HepG2 (cell line): ENCODE data around the gene PTK7. TPM values are rescaled to one million over a fixed set of nuclear protein-coding genes. Genes with fewer than 3 reads are reported as not detected.

ENCODE experiments used
- ATF1 ChIP-seq: IDR thresholded peaks from 2 replicates; pipeline ENCODE4 v1.6.1; 2016; ENCODE audit warnings: mild to moderate bottlenecking, control low read depth
- ATF7 ChIP-seq, 2 experiments: fragments of 450-650 bp in 1 of 2; sonication (generic) in 1 of 2; formaldehyde crosslinking in 1 of 2; IDR thresholded peaks; 2 replicates each; pipeline versions ENCODE4 v1.4.0 to v1.6.1; 2016 to 2020; ENCODE audit warnings: antibody characterized with exemption in 1 of 2, mild to moderate bottlenecking in 1 of 2, missing genetic modification reagents in 1 of 2
- CC2D1A ChIP-seq: sonication (generic); formaldehyde crosslinking; IDR thresholded peaks from 2 replicates; pipeline ENCODE4 v1.8.1; 2023; ENCODE audit warnings: mild to moderate bottlenecking, missing genetic modification reagents
- CHD2 ChIP-seq: IDR thresholded peaks from 2 replicates; pipeline ENCODE4 v1.6.1; 2011; ENCODE audit warnings: low read depth, low read length, improper control_type of control experiment
- DMAP1 ChIP-seq: IDR thresholded peaks from 2 replicates; pipeline ENCODE4 v1.6.1; 2016
- FOXJ3 ChIP-seq: sonication (generic); formaldehyde crosslinking; IDR thresholded peaks from 2 replicates; pipeline ENCODE4 v1.4.0; 2020; ENCODE audit warnings: missing genetic modification reagents, mild to moderate bottlenecking, borderline replicate concordance
- GATAD2A ChIP-seq: IDR thresholded peaks from 2 replicates; pipeline ENCODE4 v1.6.1; 2016
- HDAC6 ChIP-seq: fragments of 200-600 bp; sonication (generic); IDR thresholded peaks from 2 replicates; pipeline ENCODE4 v1.7.0; 2017; ENCODE audit warnings: mild to moderate bottlenecking, antibody characterized with exemption, low read length, low read depth
- KAT2B ChIP-seq: fragments of 150-350 bp; IDR thresholded peaks from 2 replicates; pipeline ENCODE4 v1.6.1; 2014; ENCODE audit warnings: low read depth, low read length, borderline replicate concordance
- KDM2A ChIP-seq: sonication (generic); formaldehyde crosslinking; IDR thresholded peaks from 2 replicates; pipeline ENCODE4 v1.4.0; 2020; ENCODE audit warnings: low read depth, missing genetic modification reagents, borderline replicate concordance
- KMT2A ChIP-seq: sonication (generic); formaldehyde crosslinking; IDR thresholded peaks from 2 replicates; pipeline ENCODE4 v1.4.0; 2020; ENCODE audit warnings: missing genetic modification reagents
- MAFK ChIP-seq, 2 experiments: IDR thresholded peaks in 1 of 2; conservative IDR thresholded peaks in 1 of 2; 2 replicates each; pipeline ENCODE4 v1.6.1; 2011; ENCODE audit warnings: improper control_type of control experiment in 2 of 2, low read length in 2 of 2
- NFAT5 ChIP-seq: sonication (generic); formaldehyde crosslinking; IDR thresholded peaks from 2 replicates; pipeline ENCODE4 v1.4.0; 2020; ENCODE audit warnings: missing genetic modification reagents
- NFE2L2 ChIP-seq: fragments of 150-350 bp; IDR thresholded peaks from 2 replicates; pipeline ENCODE4 v1.6.1; 2014; ENCODE audit warnings: low read length
- SRY ChIP-seq: sonication (generic); formaldehyde crosslinking; IDR thresholded peaks from 2 replicates; pipeline ENCODE4 v1.8.0; 2022; ENCODE audit warnings: mild to moderate bottlenecking, missing genetic modification reagents
- ZBTB3 ChIP-seq: sonication (generic); formaldehyde crosslinking; IDR thresholded peaks from 2 replicates; pipeline ENCODE4 v1.4.0; 2020; ENCODE audit warnings: low read depth, mild to moderate bottlenecking, moderate library complexity, missing genetic modification reagents, borderline replicate concordance
- ZNF337 ChIP-seq: sonication (generic); formaldehyde crosslinking; IDR thresholded peaks from 2 replicates; pipeline ENCODE4 v1.5.1; 2020; ENCODE audit warnings: missing genetic modification reagents, low read depth, mild to moderate bottlenecking, borderline replicate concordance
- ZNF343 ChIP-seq: sonication (generic); formaldehyde crosslinking; IDR thresholded peaks from 2 replicates; pipeline ENCODE4 v1.4.0; 2020; ENCODE audit warnings: mild to moderate bottlenecking, missing genetic modification reagents
- ZSCAN21 ChIP-seq: sonication (generic); formaldehyde crosslinking; IDR thresholded peaks from 2 replicates; pipeline ENCODE4 v1.8.0; 2022; ENCODE audit warnings: mild to moderate bottlenecking, missing genetic modification reagents, moderate library complexity, borderline replicate concordance
- polyA plus RNA-seq, 8 experiments: library from polyadenylated mRNA; depleted of rRNA in 3 of 8; stranded (reverse) in 7 of 8; unstranded in 1 of 8; fragments of >200 nt; fragmentation: Illumina TruSeq in 4 of 8; extraction: Trizol in 4 of 8; gene quantifications; 2 replicates each; pipeline versions ENCODE4 v1.2.1 to v1.2.3, GENCODE V29; 2011 to 2016; ENCODE audit warnings: low read depth in 4 of 8, missing spikeins in 1 of 8, mixed read lengths in 1 of 8; ENCODE audit not compliant: insufficient read depth in 1 of 8
- total RNA-seq, 5 experiments: library from RNA; depleted of rRNA; stranded (reverse); fragments of >200 nt; fragmentation: Illumina TruSeq; extraction: Trizol; gene quantifications; 2 replicates each; pipeline ENCODE4 v1.2.3, GENCODE V29; 2016; ENCODE audit warnings: low read depth in 1 of 5
- TF ChIP-seq, protein P1 (sequence below): sonication (generic); formaldehyde crosslinking; IDR thresholded peaks from 2 replicates; pipeline ENCODE4 v1.5.0; 2020; ENCODE audit warnings: missing genetic modification reagents
- TF ChIP-seq, protein P2 (sequence below): sonication (generic); formaldehyde crosslinking; IDR thresholded peaks from 2 replicates; pipeline ENCODE4 v1.4.0; 2020; ENCODE audit warnings: missing genetic modification reagents, borderline replicate concordance

PTK7 gene
- total and polyA plus RNA-seq, 2 of the 13 experiments (the other 11 are each of a cell fraction or from before 2014, with no cell fraction given) = 98.5 to 99.8 TPM

DNA sequence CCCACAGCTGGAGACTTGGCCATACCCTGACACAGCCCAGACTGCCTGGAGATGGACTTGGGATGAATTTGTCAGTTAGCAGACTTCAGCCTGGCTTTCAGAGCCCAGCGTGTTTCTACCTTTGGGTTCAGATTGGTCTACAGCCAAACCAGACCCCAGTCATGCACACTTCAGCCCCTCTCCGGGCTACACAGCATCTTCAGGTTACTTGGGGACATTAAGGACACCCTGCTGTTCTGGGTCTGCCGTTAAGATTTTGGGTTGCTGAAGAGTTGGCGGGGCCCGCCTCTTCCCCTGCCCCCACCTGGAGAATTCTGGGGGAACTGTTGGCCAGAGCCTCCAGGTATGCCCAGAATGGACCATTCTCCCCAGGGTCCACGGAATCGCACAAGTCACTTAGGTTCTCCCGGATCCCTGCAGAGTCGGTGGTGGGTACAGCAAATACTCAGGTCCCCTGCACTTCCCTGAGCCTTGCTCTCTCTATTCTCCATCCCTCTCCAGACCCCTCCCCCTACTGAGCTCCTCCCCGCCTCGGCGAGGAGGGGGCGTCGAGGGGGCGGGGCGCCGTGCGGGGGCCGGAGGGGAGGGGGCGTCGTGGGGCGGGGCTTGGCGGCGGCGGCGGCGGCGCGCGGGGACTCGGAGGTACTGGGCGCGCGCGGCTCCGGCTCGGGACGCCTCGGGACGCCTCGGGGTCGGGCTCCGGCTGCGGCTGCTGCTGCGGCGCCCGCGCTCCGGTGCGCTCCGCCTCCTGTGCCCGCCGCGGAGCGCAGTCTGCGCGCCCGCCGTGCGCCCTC, at the start of gene PTK7 (continued):
- TF ChIP-seq, protein P1, sequence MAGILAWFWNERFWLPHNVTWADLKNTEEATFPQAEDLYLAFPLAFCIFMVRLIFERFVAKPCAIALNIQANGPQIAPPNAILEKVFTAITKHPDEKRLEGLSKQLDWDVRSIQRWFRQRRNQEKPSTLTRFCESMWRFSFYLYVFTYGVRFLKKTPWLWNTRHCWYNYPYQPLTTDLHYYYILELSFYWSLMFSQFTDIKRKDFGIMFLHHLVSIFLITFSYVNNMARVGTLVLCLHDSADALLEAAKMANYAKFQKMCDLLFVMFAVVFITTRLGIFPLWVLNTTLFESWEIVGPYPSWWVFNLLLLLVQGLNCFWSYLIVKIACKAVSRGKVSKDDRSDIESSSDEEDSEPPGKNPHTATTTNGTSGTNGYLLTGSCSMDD (CRISPR knock-in tag) = no peak
- no peak for TF ChIP-seq ATF7 (IDR thresholded peaks at IDR 0.05)
- no peak for TF ChIP-seq ATF7 (CRISPR knock-in tag; IDR thresholded peaks at IDR 0.05)
- no peak for TF ChIP-seq ZNF337 (CRISPR knock-in tag)
- TF ChIP-seq FOXJ3 (CRISPR knock-in tag) = no peak
- no peak for TF ChIP-seq KAT2B
- TF ChIP-seq NFAT5 (CRISPR knock-in tag) = no peak
- TF ChIP-seq ZSCAN21 (CRISPR knock-in tag) = peak; percentile 66; the same call in 1 of the 2 replicates
- no peak for TF ChIP-seq HDAC6
- TF ChIP-seq GATAD2A = 0 out of 2 replicates have a peak, but pooled peaks have one; percentile 13
- TF ChIP-seq CHD2 = no peak
- TF ChIP-seq ZNF343 (CRISPR knock-in tag) = no peak
- TF ChIP-seq, protein P2, sequence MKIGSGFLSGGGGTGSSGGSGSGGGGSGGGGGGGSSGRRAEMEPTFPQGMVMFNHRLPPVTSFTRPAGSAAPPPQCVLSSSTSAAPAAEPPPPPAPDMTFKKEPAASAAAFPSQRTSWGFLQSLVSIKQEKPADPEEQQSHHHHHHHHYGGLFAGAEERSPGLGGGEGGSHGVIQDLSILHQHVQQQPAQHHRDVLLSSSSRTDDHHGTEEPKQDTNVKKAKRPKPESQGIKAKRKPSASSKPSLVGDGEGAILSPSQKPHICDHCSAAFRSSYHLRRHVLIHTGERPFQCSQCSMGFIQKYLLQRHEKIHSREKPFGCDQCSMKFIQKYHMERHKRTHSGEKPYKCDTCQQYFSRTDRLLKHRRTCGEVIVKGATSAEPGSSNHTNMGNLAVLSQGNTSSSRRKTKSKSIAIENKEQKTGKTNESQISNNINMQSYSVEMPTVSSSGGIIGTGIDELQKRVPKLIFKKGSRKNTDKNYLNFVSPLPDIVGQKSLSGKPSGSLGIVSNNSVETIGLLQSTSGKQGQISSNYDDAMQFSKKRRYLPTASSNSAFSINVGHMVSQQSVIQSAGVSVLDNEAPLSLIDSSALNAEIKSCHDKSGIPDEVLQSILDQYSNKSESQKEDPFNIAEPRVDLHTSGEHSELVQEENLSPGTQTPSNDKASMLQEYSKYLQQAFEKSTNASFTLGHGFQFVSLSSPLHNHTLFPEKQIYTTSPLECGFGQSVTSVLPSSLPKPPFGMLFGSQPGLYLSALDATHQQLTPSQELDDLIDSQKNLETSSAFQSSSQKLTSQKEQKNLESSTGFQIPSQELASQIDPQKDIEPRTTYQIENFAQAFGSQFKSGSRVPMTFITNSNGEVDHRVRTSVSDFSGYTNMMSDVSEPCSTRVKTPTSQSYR (CRISPR knock-in tag) = peak; percentile 83
- no peak for TF ChIP-seq DMAP1
- no peak for TF ChIP-seq ATF1
- no peak for TF ChIP-seq CC2D1A (CRISPR knock-in tag)
- TF ChIP-seq KDM2A (CRISPR knock-in tag) = no peak; the same call in 1 of the 2 replicates
- no peak for TF ChIP-seq MAFK (conservative IDR thresholded peaks at IDR 0.05 in 1 of 2, IDR thresholded peaks at IDR 0.05 in 1 of 2; ENCODE audit: low read length in 2 of 2)
- TF ChIP-seq ZBTB3 (CRISPR knock-in tag) = no peak
- no peak for TF ChIP-seq NFE2L2
- TF ChIP-seq KMT2A (CRISPR knock-in tag) = no peak
- 0 out of 2 replicates have a peak, but pooled peaks have one; percentile 35 for TF ChIP-seq SRY
